HEK293 (cell line): ENCODE measurements around the gene TEAD3.

Experiments used
- CTCF ChIA-PET: fragments of 350-600 bp; formaldehyde crosslinking; extraction: SDS; loops from one replicate; lab custom pipeline; 2021; ENCODE audit warnings: antibody characterized with exemption; lab: Yijun Ruan, JAX
- POLR2A ChIA-PET: fragments of 300-600 bp; formaldehyde crosslinking; extraction: SDS; loops from one replicate; lab custom pipeline; 2020; ENCODE audit warnings: antibody characterized with exemption, inconsistent platforms; lab: Yijun Ruan, JAX
- H3K27ac ChIP-seq: fragments of 200-500 bp; sonication (Bioruptor generic); 2 replicates; pipeline ENCODE4 v1.5.1; 2014; ENCODE audit warnings: low read depth, low read length, control low read depth, inconsistent platforms; ENCODE audit errors: extremely low read depth
- H3K36me3 ChIP-seq, 2 experiments: fragments of 200-500 bp in 1 of 2; sonication (Bioruptor generic) in 1 of 2; 1 replicate in 1 of 2; 2 replicates in 1 of 2; pipeline ENCODE4 v1.5.1; 2014 to 2017; ENCODE audit warnings: inconsistent platforms in 2 of 2, low read length in 2 of 2; ENCODE audit not compliant: control insufficient read depth in 2 of 2, insufficient read depth in 1 of 2
- H3K4me1 ChIP-seq: fragments of 200-500 bp; sonication (Bioruptor generic); 2 replicates; pipeline ENCODE4 v1.5.1; 2014; ENCODE audit warnings: mild to moderate bottlenecking, low read length, inconsistent platforms; ENCODE audit not compliant: control insufficient read depth, insufficient read depth
- H3K4me3 ChIP-seq: 2 replicates; pipeline ENCODE4 v1.5.1; 2011; ENCODE audit warnings: low read depth, mild to moderate bottlenecking, control low read depth, low read length, moderate library complexity
- H3K9me3 ChIP-seq: fragments of 200-500 bp; sonication (Bioruptor generic); 2 replicates; pipeline ENCODE4 v1.5.1; 2014; ENCODE audit warnings: low read depth, low read length, inconsistent platforms; ENCODE audit not compliant: control insufficient read depth, insufficient read depth
- KLF9 ChIP-seq: fragments of 450-650 bp; formaldehyde crosslinking; IDR thresholded peaks from 2 replicates; pipeline ENCODE4 v1.5.1; 2016; ENCODE audit warnings: missing biosample characterization, missing genetic modification characterization, low read depth
- YY1 ChIP-seq: fragments of 450-650 bp; formaldehyde crosslinking; IDR thresholded peaks from 2 replicates; pipeline ENCODE4 v1.5.1; 2018; ENCODE audit warnings: missing biosample characterization, missing genetic modification characterization
- ZFP3 ChIP-seq: fragments of 450-650 bp; formaldehyde crosslinking; IDR thresholded peaks from 2 replicates; pipeline ENCODE4 v1.5.1; 2016; ENCODE audit warnings: low read depth, missing biosample characterization, missing genetic modification characterization
- ZNF132 ChIP-seq: fragments of 450-650 bp; formaldehyde crosslinking; IDR thresholded peaks from 2 replicates; pipeline ENCODE4 v1.5.1; 2017; ENCODE audit warnings: missing biosample characterization, missing genetic modification characterization, borderline replicate concordance
- ZNF138 ChIP-seq: fragments of 450-650 bp; formaldehyde crosslinking; IDR thresholded peaks from 2 replicates; pipeline ENCODE4 v1.5.1; 2016; ENCODE audit warnings: missing biosample characterization, missing genetic modification characterization, borderline replicate concordance
- ZNF146 ChIP-seq: fragments of 450-650 bp; formaldehyde crosslinking; IDR thresholded peaks from 2 replicates; pipeline ENCODE4 v1.5.1; 2016; ENCODE audit warnings: missing biosample characterization, missing genetic modification characterization
- ZNF266 ChIP-seq: fragments of 450-650 bp; formaldehyde crosslinking; IDR thresholded peaks from 2 replicates; pipeline ENCODE4 v1.5.1; 2016; ENCODE audit warnings: missing biosample characterization, missing genetic modification characterization, low read depth
- ZNF302 ChIP-seq: fragments of 450-650 bp; formaldehyde crosslinking; IDR thresholded peaks from 2 replicates; pipeline ENCODE4 v1.5.1; 2016; ENCODE audit warnings: missing biosample characterization, missing genetic modification characterization, low read depth
- ZNF324 ChIP-seq: fragments of 450-650 bp; formaldehyde crosslinking; IDR thresholded peaks from 2 replicates; pipeline ENCODE4 v1.5.1; 2016; ENCODE audit warnings: missing biosample characterization, missing genetic modification characterization
- ZNF37A ChIP-seq: fragments of 450-650 bp; IDR thresholded peaks from 2 replicates; pipeline ENCODE4 v1.5.1; 2018; ENCODE audit warnings: missing biosample characterization, missing genetic modification characterization
- ZNF677 ChIP-seq: fragments of 450-650 bp; IDR thresholded peaks from 2 replicates; pipeline ENCODE4 v1.5.0; 2018; ENCODE audit warnings: missing biosample characterization, mild to moderate bottlenecking, missing genetic modification characterization, moderate library complexity
- ZNF768 ChIP-seq: fragments of 450-650 bp; formaldehyde crosslinking; IDR thresholded peaks from 2 replicates; pipeline ENCODE4 v1.5.1; 2018; ENCODE audit warnings: missing biosample characterization, mild to moderate bottlenecking, missing genetic modification characterization
- TF ChIP-seq, protein P1 (sequence below): fragments of 450-650 bp; formaldehyde crosslinking; IDR thresholded peaks from 2 replicates; pipeline ENCODE4 v1.5.1; 2017; ENCODE audit warnings: missing biosample characterization, missing genetic modification characterization
- TF ChIP-seq, protein P2 (sequence below): fragments of 450-650 bp; formaldehyde crosslinking; IDR thresholded peaks from 2 replicates; pipeline ENCODE4 v1.5.1; 2016; ENCODE audit warnings: missing biosample characterization, missing genetic modification characterization
- TF ChIP-seq, protein P3 (sequence below): fragments of 450-650 bp; IDR thresholded peaks from 2 replicates; pipeline ENCODE4 v1.5.1; 2018; ENCODE audit warnings: missing biosample characterization, missing genetic modification characterization
- TF ChIP-seq, protein P4 (sequence below): fragments of 450-650 bp; formaldehyde crosslinking; IDR thresholded peaks from 2 replicates; pipeline ENCODE4 v1.5.1; 2016; ENCODE audit warnings: missing biosample characterization, missing genetic modification characterization

Gene TEAD3

DNA sequence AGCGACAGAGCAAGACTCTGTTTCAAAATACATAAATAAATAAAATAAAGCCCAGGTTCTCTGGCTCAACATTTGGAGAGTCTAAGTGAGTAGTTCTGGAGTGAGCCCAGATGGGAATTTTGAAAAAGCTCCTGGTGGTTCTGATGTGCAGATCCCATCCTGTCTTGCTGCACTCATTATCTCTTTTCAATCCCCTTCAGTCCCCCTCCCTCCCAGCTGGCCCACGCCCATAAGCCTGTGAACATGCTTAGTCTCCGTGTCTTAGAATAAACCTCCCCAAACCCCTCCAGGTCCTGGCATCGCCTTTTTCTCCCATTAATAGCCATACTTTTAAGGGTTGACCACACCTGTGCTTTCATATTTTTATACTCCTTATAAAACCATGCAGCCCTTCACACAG is 35.2 kb upstream of the TEAD3 start:
- POLR2A ChIA-PET: no interaction called here

DNA sequence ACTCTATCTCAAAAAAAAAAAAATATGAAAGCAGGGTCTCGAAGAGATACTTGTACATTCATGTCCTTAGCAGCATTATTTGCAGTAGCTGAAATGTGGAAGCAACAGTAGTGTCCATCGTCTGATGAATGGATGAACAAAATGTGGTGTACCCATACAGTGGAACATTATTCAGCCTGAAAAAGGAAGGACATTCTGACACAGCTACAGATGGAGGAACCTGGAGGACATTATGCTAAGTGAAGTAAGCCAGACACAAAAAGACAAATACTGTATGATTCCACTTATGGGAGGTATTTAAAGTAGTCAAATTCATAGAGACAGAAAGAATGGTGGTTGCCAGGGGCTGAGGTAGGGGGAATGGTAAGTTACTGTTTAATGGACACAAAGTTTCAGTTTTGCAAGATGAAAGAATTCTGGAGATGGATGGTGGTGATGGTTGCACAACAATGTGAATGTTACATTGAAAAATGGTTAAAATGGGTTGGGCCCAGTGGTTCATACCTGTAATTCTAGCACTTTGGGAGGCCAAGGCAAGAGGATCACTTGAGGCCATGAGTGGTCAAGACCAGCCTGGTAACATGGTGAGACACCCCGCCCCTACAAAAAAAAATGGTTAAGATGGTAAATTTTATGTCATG is 27.6 kb upstream of the TEAD3 start:
- ChIA-PET POLR2A (no interaction called here), CTCF (interaction anchor here (0.6 to 6.8 kb wide), 18 partner anchors 8 to 430 kb away, joined by 3 to 110 read pairs (median 6); partner anchors contain the start of gene ARMC12)
- no peaks in the 10 kb centered on the region for H3K9me3 ChIP-seq
- TF ChIP-seq ZNF146 (tag by site-specific recombination): peak; percentile 92
- TF ChIP-seq, protein P1, sequence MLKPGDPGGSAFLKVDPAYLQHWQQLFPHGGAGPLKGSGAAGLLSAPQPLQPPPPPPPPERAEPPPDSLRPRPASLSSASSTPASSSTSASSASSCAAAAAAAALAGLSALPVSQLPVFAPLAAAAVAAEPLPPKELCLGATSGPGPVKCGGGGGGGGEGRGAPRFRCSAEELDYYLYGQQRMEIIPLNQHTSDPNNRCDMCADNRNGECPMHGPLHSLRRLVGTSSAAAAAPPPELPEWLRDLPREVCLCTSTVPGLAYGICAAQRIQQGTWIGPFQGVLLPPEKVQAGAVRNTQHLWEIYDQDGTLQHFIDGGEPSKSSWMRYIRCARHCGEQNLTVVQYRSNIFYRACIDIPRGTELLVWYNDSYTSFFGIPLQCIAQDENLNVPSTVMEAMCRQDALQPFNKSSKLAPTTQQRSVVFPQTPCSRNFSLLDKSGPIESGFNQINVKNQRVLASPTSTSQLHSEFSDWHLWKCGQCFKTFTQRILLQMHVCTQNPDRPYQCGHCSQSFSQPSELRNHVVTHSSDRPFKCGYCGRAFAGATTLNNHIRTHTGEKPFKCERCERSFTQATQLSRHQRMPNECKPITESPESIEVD (tag by site-specific recombination): no peak
- TF ChIP-seq ZNF677 (tag by site-specific recombination): no peak
- H3K4me1 ChIP-seq: no peaks in the 10 kb centered on the region
- no peak overlapping the region for H3K27ac ChIP-seq
- H3K4me3 ChIP-seq: no peak overlapping the region
- no peaks in the 10 kb centered on the region for H3K36me3 ChIP-seq

More for the DNA sequence above, 35.2 kb upstream of the TEAD3 start:
- Histone ChIP-seq H3K4me1 (no peaks in the 10 kb centered on the region), H3K4me3 (no peak overlapping the region), H3K9me3 (no peaks in the 10 kb centered on the region), H3K36me3 (no peaks in the 10 kb centered on the region), H3K27ac (no peak overlapping the region)
- no peak for TF ChIP-seq ZNF266 (tag by site-specific recombination)
- no peak for TF ChIP-seq KLF9 (tag by site-specific recombination)
- TF ChIP-seq ZNF132: no peak
- TF ChIP-seq ZNF302 (tag by site-specific recombination): no peak
- no peak for TF ChIP-seq YY1 (tag by site-specific recombination)
- TF ChIP-seq, protein P2, sequence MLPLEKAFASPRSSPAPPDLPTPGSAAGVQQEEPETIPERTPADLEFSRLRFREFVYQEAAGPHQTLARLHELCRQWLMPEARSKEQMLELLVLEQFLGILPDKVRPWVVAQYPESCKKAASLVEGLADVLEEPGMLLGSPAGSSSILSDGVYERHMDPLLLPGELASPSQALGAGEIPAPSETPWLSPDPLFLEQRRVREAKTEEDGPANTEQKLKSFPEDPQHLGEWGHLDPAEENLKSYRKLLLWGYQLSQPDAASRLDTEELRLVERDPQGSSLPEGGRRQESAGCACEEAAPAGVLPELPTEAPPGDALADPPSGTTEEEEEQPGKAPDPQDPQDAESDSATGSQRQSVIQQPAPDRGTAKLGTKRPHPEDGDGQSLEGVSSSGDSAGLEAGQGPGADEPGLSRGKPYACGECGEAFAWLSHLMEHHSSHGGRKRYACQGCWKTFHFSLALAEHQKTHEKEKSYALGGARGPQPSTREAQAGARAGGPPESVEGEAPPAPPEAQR: no peak
- no peak for TF ChIP-seq ZNF324 (tag by site-specific recombination)
- no peak for TF ChIP-seq ZNF37A (tag by site-specific recombination)
- TF ChIP-seq, protein P3, sequence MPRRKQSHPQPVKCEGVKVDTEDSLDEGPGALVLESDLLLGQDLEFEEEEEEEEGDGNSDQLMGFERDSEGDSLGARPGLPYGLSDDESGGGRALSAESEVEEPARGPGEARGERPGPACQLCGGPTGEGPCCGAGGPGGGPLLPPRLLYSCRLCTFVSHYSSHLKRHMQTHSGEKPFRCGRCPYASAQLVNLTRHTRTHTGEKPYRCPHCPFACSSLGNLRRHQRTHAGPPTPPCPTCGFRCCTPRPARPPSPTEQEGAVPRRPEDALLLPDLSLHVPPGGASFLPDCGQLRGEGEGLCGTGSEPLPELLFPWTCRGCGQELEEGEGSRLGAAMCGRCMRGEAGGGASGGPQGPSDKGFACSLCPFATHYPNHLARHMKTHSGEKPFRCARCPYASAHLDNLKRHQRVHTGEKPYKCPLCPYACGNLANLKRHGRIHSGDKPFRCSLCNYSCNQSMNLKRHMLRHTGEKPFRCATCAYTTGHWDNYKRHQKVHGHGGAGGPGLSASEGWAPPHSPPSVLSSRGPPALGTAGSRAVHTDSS (tag by site-specific recombination): no peak
- no peak for TF ChIP-seq ZFP3 (tag by site-specific recombination)
- TF ChIP-seq ZNF768 (tag by site-specific recombination): no peak
- TF ChIP-seq ZNF138 (tag by site-specific recombination): no peak
- TF ChIP-seq, protein P4, sequence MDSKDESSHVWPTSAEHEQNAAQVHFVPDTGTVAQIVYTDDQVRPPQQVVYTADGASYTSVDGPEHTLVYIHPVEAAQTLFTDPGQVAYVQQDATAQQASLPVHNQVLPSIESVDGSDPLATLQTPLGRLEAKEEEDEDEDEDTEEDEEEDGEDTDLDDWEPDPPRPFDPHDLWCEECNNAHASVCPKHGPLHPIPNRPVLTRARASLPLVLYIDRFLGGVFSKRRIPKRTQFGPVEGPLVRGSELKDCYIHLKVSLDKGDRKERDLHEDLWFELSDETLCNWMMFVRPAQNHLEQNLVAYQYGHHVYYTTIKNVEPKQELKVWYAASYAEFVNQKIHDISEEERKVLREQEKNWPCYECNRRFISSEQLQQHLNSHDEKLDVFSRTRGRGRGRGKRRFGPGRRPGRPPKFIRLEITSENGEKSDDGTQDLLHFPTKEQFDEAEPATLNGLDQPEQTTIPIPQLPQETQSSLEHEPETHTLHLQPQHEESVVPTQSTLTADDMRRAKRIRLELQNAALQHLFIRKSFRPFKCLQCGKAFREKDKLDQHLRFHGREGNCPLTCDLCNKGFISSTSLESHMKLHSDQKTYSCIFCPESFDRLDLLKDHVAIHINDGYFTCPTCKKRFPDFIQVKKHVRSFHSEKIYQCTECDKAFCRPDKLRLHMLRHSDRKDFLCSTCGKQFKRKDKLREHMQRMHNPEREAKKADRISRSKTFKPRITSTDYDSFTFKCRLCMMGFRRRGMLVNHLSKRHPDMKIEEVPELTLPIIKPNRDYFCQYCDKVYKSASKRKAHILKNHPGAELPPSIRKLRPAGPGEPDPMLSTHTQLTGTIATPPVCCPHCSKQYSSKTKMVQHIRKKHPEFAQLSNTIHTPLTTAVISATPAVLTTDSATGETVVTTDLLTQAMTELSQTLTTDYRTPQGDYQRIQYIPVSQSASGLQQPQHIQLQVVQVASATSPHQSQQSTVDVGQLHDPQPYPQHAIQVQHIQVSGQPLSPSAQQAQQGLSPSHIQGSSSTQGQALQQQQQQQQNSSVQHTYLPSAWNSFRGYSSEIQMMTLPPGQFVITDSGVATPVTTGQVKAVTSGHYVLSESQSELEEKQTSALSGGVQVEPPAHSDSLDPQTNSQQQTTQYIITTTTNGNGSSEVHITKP (tag by site-specific recombination): no peak
- CTCF ChIA-PET: interaction anchor here (0.8 to 3.7 kb wide), 6 partner anchors 10 to 206 kb away, joined by 3 to 36 read pairs (median 10); partner anchors contain the start of gene ARMC12
